ENCODE measurements around the gene TAGLN. TPM values are rescaled to one million over a fixed set of nuclear protein-coding genes. Genes with fewer than 3 reads are reported as not detected.
"Not testable (repeated sequence)": the region's sequence is repeated elsewhere in the genome, so short reads cannot be mapped to it uniquely, and the experiment has no call there.

Gene TAGLN
- polyA plus RNA-seq, 3 donors: 3.6 to 113 (median 4.0) TPM

GRCh38 chr11:117182551-117182935, 16.6 kb upstream of the TAGLN start:
- peaks cover 0 to 4% (median 1%) of the 10 kb centered on the region in 3 donors for H3K27me3 Mint-ChIP-seq (ENCODE audit: low read depth in 3 of 3)
- intact Hi-C loops (cut with micrococcal nuclease): loop anchor here (5.0 kb wide), 2 partner anchors 40 to 45 kb away; no protein-coding TSS in a partner anchor
- no peaks in the 10 kb centered on the region for H3K9me3 ChIP-seq (replicated peaks in 1 of 2; ENCODE audit: control insufficient read depth in 1 of 2, insufficient read depth in 1 of 2, low read length in 2 of 2)
- H3K36me3 ChIP-seq (replicated peaks in 1 of 2; ENCODE audit: control insufficient read depth in 1 of 2, insufficient read depth in 2 of 2, low read length in 2 of 2): peaks cover 22 to 34% of the 10 kb centered on the region in 2 donors
- no peak overlapping the region for H3K4me3 Mint-ChIP-seq
- no peak overlapping the region for H3K27ac ChIP-seq (ENCODE audit: low read depth in 1 of 2, low read length in 2 of 2)
- H3K27ac Mint-ChIP-seq: peak overlapping the region in 1 of 7 donors; percentile 70
- peaks cover 58 to 70% of the 10 kb centered on the region in 2 donors for H3K4me1 ChIP-seq (ENCODE audit: control insufficient read depth in 1 of 2, insufficient read depth in 2 of 2, low read length in 2 of 2)
- TF ChIP-seq CTCF (IDR thresholded peaks at IDR 0.05): no peak
- DNase-seq: no peak
- 100% methylated on average over 4 of the region's 10 CpGs for WGBS (ENCODE audit: insufficient coverage)
- no peak overlapping the region for H2AFZ ChIP-seq (ENCODE audit: insufficient read depth, low read depth, low read length, poor library complexity, severe bottlenecking)
- H3K36me3 Mint-ChIP-seq: peaks cover 43 to 59% of the 10 kb centered on the region in 2 donors
- H3K27me3 ChIP-seq (ENCODE audit: control insufficient read depth in 2 of 2, insufficient read depth in 2 of 2, low read length in 2 of 2): no peaks in the 10 kb centered on the region
- H3K4me1 Mint-ChIP-seq: peaks cover 56% of the 10 kb centered on the region
- H3K9me3 Mint-ChIP-seq: no peaks in the 10 kb centered on the region
- peaks cover 31% of the 10 kb centered on the region for H3K79me2 ChIP-seq (ENCODE audit: insufficient read depth, low read length)
- H3K9ac ChIP-seq (ENCODE audit: insufficient read depth, low read length, poor library complexity, severe bottlenecking): no peak overlapping the region
- no peak overlapping the region for H3K4me3 ChIP-seq (replicated peaks in 1 of 3; ENCODE audit: low read depth in 2 of 3, low read length in 3 of 3)
- H4K20me1 ChIP-seq (ENCODE audit: insufficient read depth, low read length): no peaks in the 10 kb centered on the region
- no peak overlapping the region for H3K4me2 ChIP-seq (replicated peaks; ENCODE audit: extremely low read depth, low read length, poor library complexity, severe bottlenecking)

DNA sequence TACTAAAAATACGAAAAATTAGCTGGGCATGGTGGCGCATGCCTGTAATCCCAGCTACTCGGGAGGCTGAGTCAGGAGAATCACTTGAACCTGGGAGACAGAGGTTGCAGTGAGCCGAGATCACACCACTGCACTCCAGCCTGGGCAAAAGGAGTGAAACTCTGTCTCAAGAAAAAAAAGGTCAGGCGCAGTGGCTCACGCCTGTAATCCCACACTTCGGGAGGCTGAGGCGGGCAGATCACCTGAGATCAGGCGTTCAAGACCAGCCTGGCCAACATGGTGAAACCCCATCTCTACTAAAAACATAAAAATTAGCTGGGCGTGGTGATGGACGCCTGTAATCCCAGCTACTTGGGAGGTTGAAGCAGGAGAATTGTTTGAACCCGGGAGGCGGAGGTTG, 16.0 kb upstream of the TAGLN start:
- H3K9ac ChIP-seq (ENCODE audit: insufficient read depth, low read length, poor library complexity, severe bottlenecking); H3K9me3 Mint-ChIP-seq; H2AFZ ChIP-seq (ENCODE audit: insufficient read depth, low read depth, low read length, poor library complexity, severe bottlenecking); H3K27me3 Mint-ChIP-seq (ENCODE audit: low read depth in 3 of 3); H3K4me3 ChIP-seq (replicated peaks in 1 of 3; ENCODE audit: low read depth in 2 of 3, low read length in 3 of 3); H3K27ac Mint-ChIP-seq; H3K9me3 ChIP-seq (replicated peaks in 1 of 2; ENCODE audit: control insufficient read depth in 1 of 2, insufficient read depth in 1 of 2, low read length in 2 of 2); H4K20me1 ChIP-seq (ENCODE audit: insufficient read depth, low read length); H3K27me3 ChIP-seq (ENCODE audit: control insufficient read depth in 2 of 2, insufficient read depth in 2 of 2, low read length in 2 of 2); H3K27ac ChIP-seq (ENCODE audit: low read depth in 1 of 2, low read length in 2 of 2); H3K4me3 Mint-ChIP-seq; H3K4me2 ChIP-seq (replicated peaks; ENCODE audit: extremely low read depth, low read length, poor library complexity, severe bottlenecking); DNase-seq: not testable (repeated sequence)
- Histone ChIP-seq H3K4me1 (ENCODE audit: control insufficient read depth in 1 of 2, insufficient read depth in 2 of 2, low read length in 2 of 2) (peaks cover 62 to 70% of the 10 kb centered on the region in 2 donors), H3K79me2 (ENCODE audit: insufficient read depth, low read length) (peaks cover 37% of the 10 kb centered on the region), H3K36me3 (replicated peaks in 1 of 2; ENCODE audit: control insufficient read depth in 1 of 2, insufficient read depth in 2 of 2, low read length in 2 of 2) (peaks cover 28 to 34% of the 10 kb centered on the region in 2 donors)
- intact Hi-C loops (cut with micrococcal nuclease): loop anchor here (5.0 kb wide), 2 partner anchors 39 to 44 kb away; no protein-coding TSS in a partner anchor
- H3K4me1 Mint-ChIP-seq: peaks cover 58% of the 10 kb centered on the region
- H3K36me3 Mint-ChIP-seq: peaks cover 50 to 65% of the 10 kb centered on the region in 2 donors
- WGBS (ENCODE audit: insufficient coverage): 100% methylated on average over 7 of the region's 13 CpGs

Data from CD14-positive monocyte (primary cell).